CD14-positive monocyte (primary cell): ENCODE data around the gene GNAT2. TPM values are rescaled to one million over a fixed set of nuclear protein-coding genes. Genes with fewer than 3 reads are reported as not detected.

ENCODE experiments used
- DNase-seq, 3 donors: peaks; one replicate each; pipeline ENCODE4 v3.0.0-alpha.2; 2011 to 2022
- H2AFZ ChIP-seq: 2 replicates; pipeline ENCODE4 v1.6.0; 2012; ENCODE audit warnings: mild to moderate bottlenecking, low read depth, low read length, inconsistent platforms; ENCODE audit not compliant: insufficient read depth, poor library complexity, severe bottlenecking
- H3K27ac ChIP-seq, 2 donors: 1 replicate in 1 of 2; 2 replicates in 1 of 2; pipeline ENCODE4 v1.5.1; 2012 to 2013; ENCODE audit warnings: low read length in 2 of 2, control low read depth in 1 of 2, inconsistent platforms in 1 of 2, low read depth in 1 of 2, mild to moderate bottlenecking in 1 of 2
- H3K27me3 ChIP-seq, 2 donors: one replicate each; pipeline versions ENCODE4 v1.6.0 to v1.6.1; 2011 to 2013; ENCODE audit warnings: low read length in 2 of 2; ENCODE audit not compliant: control insufficient read depth in 2 of 2, insufficient read depth in 2 of 2
- H3K36me3 ChIP-seq, 2 donors: replicated peaks in 1 of 2; 1 replicate in 1 of 2; 2 replicates in 1 of 2; pipeline versions ENCODE4 v1.5.1 to v1.6.1; 2012 to 2013; ENCODE audit warnings: low read length in 2 of 2, control low read depth in 1 of 2, inconsistent platforms in 1 of 2, mild to moderate bottlenecking in 1 of 2; ENCODE audit not compliant: insufficient read depth in 2 of 2, control insufficient read depth in 1 of 2
- H3K4me1 ChIP-seq, 2 donors: 1 replicate in 1 of 2; 2 replicates in 1 of 2; pipeline versions ENCODE4 v1.5.1 to v1.6.1; 2012 to 2013; ENCODE audit warnings: low read length in 2 of 2, control low read depth in 1 of 2, inconsistent platforms in 1 of 2, mild to moderate bottlenecking in 1 of 2, moderate library complexity in 1 of 2; ENCODE audit not compliant: insufficient read depth in 2 of 2, control insufficient read depth in 1 of 2
- H3K4me2 ChIP-seq: replicated peaks from 2 replicates; pipeline ENCODE3; 2012; ENCODE audit warnings: low read length, moderate library complexity, mild to moderate bottlenecking; ENCODE audit not compliant: poor library complexity, severe bottlenecking; ENCODE audit errors: extremely low read depth
- H3K4me3 ChIP-seq, 3 experiments: fragments of 200-600 bp in 1 of 3; sonication (generic) in 1 of 3; replicated peaks in 1 of 3; 1 replicate in 2 of 3; 2 replicates in 1 of 3; pipeline ENCODE4 v1.5.1; 2011 to 2013; ENCODE audit warnings: low read length in 3 of 3, mild to moderate bottlenecking in 3 of 3, control low read depth in 2 of 3, low read depth in 2 of 3, inconsistent platforms in 1 of 3, moderate library complexity in 1 of 3
- H3K79me2 ChIP-seq: 2 replicates; pipeline ENCODE4 v1.6.0; 2012; ENCODE audit warnings: mild to moderate bottlenecking, control low read depth, inconsistent platforms, low read length, moderate library complexity; ENCODE audit not compliant: insufficient read depth
- H3K9ac ChIP-seq: 2 replicates; pipeline ENCODE4 v1.6.0; 2017; ENCODE audit warnings: low read length, mild to moderate bottlenecking; ENCODE audit not compliant: insufficient read depth, poor library complexity, severe bottlenecking
- H3K9me3 ChIP-seq, 2 donors: replicated peaks in 1 of 2; 1 replicate in 1 of 2; 2 replicates in 1 of 2; pipeline versions ENCODE4 v1.5.1 to v1.6.1; 2012 to 2013; ENCODE audit warnings: low read length in 2 of 2, control low read depth in 1 of 2; ENCODE audit not compliant: control insufficient read depth in 1 of 2, insufficient read depth in 1 of 2
- H4K20me1 ChIP-seq: 2 replicates; pipeline ENCODE4 v1.6.0; 2012; ENCODE audit warnings: mild to moderate bottlenecking, low read length, control low read depth, moderate library complexity; ENCODE audit not compliant: insufficient read depth
- H3K27ac Mint-ChIP-seq, 7 donors: one replicate each; pipeline ENCODE4 v1.8.0; 2020; ENCODE audit warnings: mild to moderate bottlenecking in 7 of 7, mixed read lengths in 7 of 7, moderate library complexity in 6 of 7, inconsistent platforms in 2 of 7
- H3K27me3 Mint-ChIP-seq, 3 donors: one replicate each; pipeline ENCODE4 v1.8.0; 2021 to 2022; ENCODE audit warnings: low read depth in 3 of 3, mild to moderate bottlenecking in 3 of 3, mixed read lengths in 3 of 3, moderate library complexity in 3 of 3, inconsistent platforms in 1 of 3
- H3K36me3 Mint-ChIP-seq, 2 donors: one replicate each; pipeline ENCODE4 v1.8.0; 2020; ENCODE audit warnings: mixed read lengths in 2 of 2, inconsistent platforms in 1 of 2, mild to moderate bottlenecking in 1 of 2
- H3K4me1 Mint-ChIP-seq: one replicate; pipeline ENCODE4 v1.8.0; 2020; ENCODE audit warnings: mild to moderate bottlenecking, mixed read lengths
- H3K4me3 Mint-ChIP-seq, 2 donors: one replicate each; pipeline ENCODE4 v1.8.0; 2020; ENCODE audit warnings: mild to moderate bottlenecking in 2 of 2, mixed read lengths in 2 of 2, moderate library complexity in 1 of 2
- H3K9me3 Mint-ChIP-seq, 7 donors: one replicate each; pipeline ENCODE4 v1.8.0; 2020 to 2022; ENCODE audit warnings: mixed read lengths in 7 of 7, mild to moderate bottlenecking in 6 of 7, moderate library complexity in 6 of 7, inconsistent platforms in 2 of 7
- CTCF ChIP-seq: fragments of 200-600 bp; IDR thresholded peaks from one replicate; pipeline ENCODE4 v1.8.0; 2022; ENCODE audit warnings: antibody characterized with exemption, mild to moderate bottlenecking
- WGBS: methylation state at CpG from one replicate; pipeline ENCODE4 v1.1.5; 2013; ENCODE audit warnings: missing lambda C conversion rate; ENCODE audit not compliant: insufficient coverage; 5-methylcytosine and 5-hydroxymethylcytosine counted together
- intact Hi-C, 2 donors: fragments of 100-400 bp; cut with micrococcal nuclease; formaldehyde crosslinking; loops; one replicate each; pipeline versions ENCODE4 v1.15.0 to v1.15.1; 2023
- polyA plus RNA-seq, 3 donors: library from polyadenylated mRNA; depleted of rRNA in 1 of 3; unstranded in 2 of 3; stranded (reverse) in 1 of 3; fragments of 300-500 nt in 2 of 3; fragments of >200 nt in 1 of 3; fragmentation: Illumina TruSeq in 2 of 3; gene quantifications; 1 replicate in 2 of 3; 2 replicates in 1 of 3; pipeline ENCODE4 v1.2.3, GENCODE V29; 2012 to 2021

GNAT2 gene
- polyA plus RNA-seq, 3 donors: 0.05 TPM; not detected in 2

- WGBS: 14% methylated on average over 4 of the region's 5 CpGs
- H3K9me3 Mint-ChIP-seq: no peaks in the 10 kb centered on the region
- H3K9ac ChIP-seq: no peak overlapping the region
- H3K36me3 Mint-ChIP-seq: peaks cover 0 to 2% of the 10 kb centered on the region in 2 donors
- H3K4me3 Mint-ChIP-seq: no peak overlapping the region
- intact Hi-C loops: loop anchor here (5.0 to 10.0 kb wide), 2 partner anchors 344 to 372 kb away; partner anchors contain the start of gene AHCYL1 (in 1 of the 2)
- no peak overlapping the region for H3K4me3 ChIP-seq
- peaks cover 14 to 22% of the 10 kb centered on the region in 2 donors for H3K4me1 ChIP-seq
- peak; percentile 98 for TF ChIP-seq CTCF
- no peaks in the 10 kb centered on the region for H3K36me3 ChIP-seq
- H3K27me3 Mint-ChIP-seq: peaks cover 1 to 11% (median 3%) of the 10 kb centered on the region in 3 donors
- H3K79me2 ChIP-seq: no peaks in the 10 kb centered on the region
- H3K9me3 ChIP-seq: no peaks in the 10 kb centered on the region
- peak; percentile 66 to 78 (median 75) for DNase-seq
- H3K27me3 ChIP-seq: no peaks in the 10 kb centered on the region
- no peak overlapping the region for H3K4me2 ChIP-seq
- H4K20me1 ChIP-seq: no peaks in the 10 kb centered on the region
- peaks cover 26% of the 10 kb centered on the region for H3K4me1 Mint-ChIP-seq
- H2AFZ ChIP-seq: peak overlapping the region; percentile 15
- H3K27ac Mint-ChIP-seq: peak overlapping the region in 1 of 7 donors; percentile 73
- H3K27ac ChIP-seq: no peak overlapping the region
These were observed 21.0 kb upstream of the GNAT2 start for GRCh38 chr1:109640285-109640865.

GRCh38 chr1:109639841-109640184 is 20.4 kb upstream of the GNAT2 start:
- peaks cover 1 to 11% (median 3%) of the 10 kb centered on the region in 3 donors for H3K27me3 Mint-ChIP-seq
- Histone ChIP-seq H3K9me3 (no peaks in the 10 kb centered on the region), H3K4me3 (no peak overlapping the region), H3K9ac (no peak overlapping the region), H3K4me1 (peaks cover 14 to 25% of the 10 kb centered on the region in 2 donors), H3K27me3 (no peaks in the 10 kb centered on the region), H2AFZ (peak overlapping the region; percentile 15), H4K20me1 (no peaks in the 10 kb centered on the region), H3K27ac (no peak overlapping the region), H3K79me2 (no peaks in the 10 kb centered on the region), H3K36me3 (no peaks in the 10 kb centered on the region), H3K4me2 (no peak overlapping the region)
- no peak for DNase-seq
- WGBS: 76% methylated on average over 3 of the region's 6 CpGs
- no peak overlapping the region for H3K27ac Mint-ChIP-seq
- H3K36me3 Mint-ChIP-seq: peaks cover 0 to 2% of the 10 kb centered on the region in 2 donors
- no peak overlapping the region for H3K4me3 Mint-ChIP-seq
- intact Hi-C loops: loop anchor here (5.0 to 10.0 kb wide), 3 partner anchors 43 to 372 kb away; partner anchors contain the start of gene AHCYL1 (in 1 of the 2)
- H3K4me1 Mint-ChIP-seq: peaks cover 27% of the 10 kb centered on the region
- H3K9me3 Mint-ChIP-seq: no peaks in the 10 kb centered on the region
- TF ChIP-seq CTCF: no peak
